GM12865 (cell line): ENCODE measurements around the gene VGLL4.

ENCODE experiments used
- DNase-seq: peaks from one replicate; pipeline ENCODE4 v3.0.0; 2010; ENCODE audit warnings: low read depth
- H3K4me3 ChIP-seq: 2 replicates; pipeline ENCODE4 v1.5.1; 2011; ENCODE audit warnings: mild to moderate bottlenecking, low read depth, low read length, control low read depth
- TF ChIP-seq, protein P1 (sequence below): IDR thresholded peaks from 2 replicates; pipeline ENCODE4 v1.5.1; 2011; ENCODE audit warnings: low read length, control low read depth, low read depth, inconsistent platforms; ENCODE audit not compliant: insufficient read depth; ENCODE audit errors: missing control alignments

Gene VGLL4

DNA sequence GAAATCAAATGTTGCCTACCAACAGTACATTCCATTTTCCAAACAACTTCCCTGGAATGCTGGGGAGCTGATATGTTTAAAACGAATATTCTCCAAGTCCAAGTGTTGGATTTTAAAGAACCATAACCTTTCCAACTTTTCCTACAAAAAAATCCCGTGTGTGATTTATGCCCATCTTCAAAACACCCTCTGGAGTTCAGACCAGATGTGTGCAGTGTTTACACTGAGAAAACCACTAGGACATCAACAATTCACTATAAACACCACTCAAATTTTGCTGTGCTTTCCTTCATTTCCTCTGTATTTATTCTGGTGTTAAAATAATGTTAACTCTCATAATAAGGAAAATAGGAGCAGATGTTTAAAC, 2.4 kb downstream of the VGLL4 start:
- TF ChIP-seq, protein P1, sequence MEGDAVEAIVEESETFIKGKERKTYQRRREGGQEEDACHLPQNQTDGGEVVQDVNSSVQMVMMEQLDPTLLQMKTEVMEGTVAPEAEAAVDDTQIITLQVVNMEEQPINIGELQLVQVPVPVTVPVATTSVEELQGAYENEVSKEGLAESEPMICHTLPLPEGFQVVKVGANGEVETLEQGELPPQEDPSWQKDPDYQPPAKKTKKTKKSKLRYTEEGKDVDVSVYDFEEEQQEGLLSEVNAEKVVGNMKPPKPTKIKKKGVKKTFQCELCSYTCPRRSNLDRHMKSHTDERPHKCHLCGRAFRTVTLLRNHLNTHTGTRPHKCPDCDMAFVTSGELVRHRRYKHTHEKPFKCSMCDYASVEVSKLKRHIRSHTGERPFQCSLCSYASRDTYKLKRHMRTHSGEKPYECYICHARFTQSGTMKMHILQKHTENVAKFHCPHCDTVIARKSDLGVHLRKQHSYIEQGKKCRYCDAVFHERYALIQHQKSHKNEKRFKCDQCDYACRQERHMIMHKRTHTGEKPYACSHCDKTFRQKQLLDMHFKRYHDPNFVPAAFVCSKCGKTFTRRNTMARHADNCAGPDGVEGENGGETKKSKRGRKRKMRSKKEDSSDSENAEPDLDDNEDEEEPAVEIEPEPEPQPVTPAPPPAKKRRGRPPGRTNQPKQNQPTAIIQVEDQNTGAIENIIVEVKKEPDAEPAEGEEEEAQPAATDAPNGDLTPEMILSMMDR: no peak
- peak overlapping the region; percentile 81 for H3K4me3 ChIP-seq
- DNase-seq: no peak

DNA sequence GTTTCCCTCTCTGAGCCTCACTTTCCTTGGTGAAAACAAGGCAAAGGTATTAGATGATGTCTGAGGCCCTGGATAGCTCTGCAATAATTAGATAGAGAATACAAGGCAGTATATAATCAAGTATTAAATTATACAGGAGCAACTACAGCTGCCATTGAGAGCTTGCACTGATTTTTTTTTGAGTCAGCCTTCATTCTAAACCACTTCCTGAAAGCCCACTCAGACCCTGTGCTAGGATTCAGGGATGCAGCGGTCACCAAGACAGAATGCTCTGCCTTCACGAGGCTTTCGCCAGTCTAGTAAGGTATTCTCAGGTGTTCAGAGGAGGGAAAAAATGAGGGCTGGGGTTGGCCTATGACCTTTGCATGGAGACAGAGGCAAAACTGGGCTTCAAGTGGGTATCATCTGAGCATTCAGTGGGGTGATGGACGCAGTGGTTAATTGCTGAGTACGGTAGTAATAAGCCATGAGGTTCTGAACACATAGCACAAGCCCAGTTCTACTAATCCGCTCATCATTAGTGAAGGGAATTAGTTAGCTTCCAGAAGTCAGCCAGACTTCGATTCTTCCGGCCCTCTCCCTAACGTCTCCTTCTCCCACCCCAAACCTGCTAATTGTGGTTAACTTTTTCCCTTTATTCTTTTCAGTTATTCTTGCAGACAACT, 3.6 kb downstream of the VGLL4 start:
- H3K4me3 ChIP-seq: peak overlapping the region; percentile 81
- no peak for DNase-seq
- TF ChIP-seq, protein P1: no peak

DNA sequence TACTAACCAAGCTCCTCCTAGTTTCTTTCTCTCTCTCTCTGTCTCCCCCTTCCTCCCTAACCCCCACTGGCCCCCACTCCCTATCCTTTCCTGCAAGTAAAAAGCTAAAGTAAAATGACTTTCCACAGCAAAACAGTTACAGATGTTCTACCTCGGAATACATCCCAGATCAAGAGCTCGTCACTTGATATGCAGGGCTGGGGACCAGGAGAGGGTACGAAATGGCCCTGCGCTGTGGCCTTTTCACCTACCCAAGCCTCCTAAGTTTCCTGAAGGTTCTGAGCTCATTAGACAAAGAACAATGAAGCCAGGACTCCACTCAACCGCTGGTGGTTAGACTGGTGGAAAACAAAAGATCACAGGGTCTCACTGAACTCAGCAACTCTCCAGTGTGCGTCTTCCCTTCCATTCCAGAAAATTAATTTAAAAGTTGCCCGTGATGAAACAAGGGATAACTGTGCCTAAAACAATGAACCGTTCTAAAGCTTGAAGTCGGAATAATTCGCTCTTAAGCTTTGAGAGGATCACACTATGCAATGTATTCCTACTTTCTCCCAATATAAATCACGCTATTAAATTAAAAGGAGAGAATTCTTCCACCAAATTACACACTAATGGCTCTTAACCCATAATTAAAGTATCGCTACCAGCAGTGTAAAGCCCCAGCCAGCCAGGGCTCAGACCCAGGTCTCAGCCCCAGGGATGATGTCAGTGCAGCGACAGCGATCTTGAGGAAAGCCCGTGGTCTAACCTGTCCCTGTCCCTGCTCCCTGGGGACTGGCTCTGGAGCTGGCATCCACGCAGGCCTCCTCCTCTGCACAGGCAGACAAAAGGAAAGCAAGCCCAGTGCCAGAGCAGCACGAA, 5.0 kb downstream of the VGLL4 start:
- no peak for DNase-seq
- TF ChIP-seq, protein P1: no peak
- H3K4me3 ChIP-seq: no peak overlapping the region

DNA sequence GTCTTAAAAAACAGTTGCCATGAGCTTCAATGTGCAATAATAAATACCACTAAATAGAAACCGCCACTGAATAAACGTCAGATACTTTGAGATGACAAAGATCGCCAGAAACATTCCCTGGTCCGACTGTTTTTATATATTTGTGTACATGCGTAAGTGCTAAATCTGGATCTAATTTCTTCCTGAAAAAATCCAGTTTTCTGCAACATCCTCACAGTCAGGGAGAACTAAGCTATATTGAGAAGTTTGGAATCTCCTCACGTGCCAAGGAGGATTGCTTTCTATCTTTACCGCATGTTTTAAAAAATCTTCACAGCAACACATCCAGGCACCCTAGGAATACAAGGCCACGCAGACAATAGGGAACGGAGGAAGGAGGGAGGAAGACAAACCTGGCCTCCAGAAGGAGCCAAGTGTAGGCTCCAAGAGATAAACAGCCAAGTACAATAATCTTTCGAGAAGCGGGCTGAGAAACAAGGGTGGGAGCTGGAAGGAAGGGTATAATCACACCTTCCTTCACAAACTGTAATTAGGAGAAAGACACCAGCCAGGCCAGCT, 5.7 kb downstream of the VGLL4 start:
- TF ChIP-seq, protein P1: no peak
- no peak overlapping the region for H3K4me3 ChIP-seq
- no peak for DNase-seq

DNA sequence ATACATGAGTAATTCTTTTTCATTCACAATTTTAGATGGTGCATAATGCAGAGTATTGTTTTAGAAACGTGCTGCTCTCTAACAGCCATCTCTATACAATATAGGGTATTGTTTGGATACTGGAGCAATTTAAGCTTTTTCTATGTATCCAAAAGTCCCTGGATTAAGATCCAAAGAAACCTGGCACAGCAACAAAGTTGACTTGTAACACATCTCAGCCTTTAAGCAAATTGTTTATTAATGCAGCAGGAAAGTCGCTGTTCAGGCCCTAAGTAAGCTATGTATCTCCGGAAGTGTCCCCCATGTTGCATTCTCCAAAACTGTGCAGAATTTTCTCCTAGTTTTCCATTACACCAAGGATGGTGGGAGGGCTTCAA, 7.3 kb downstream of the VGLL4 start:
- H3K4me3 ChIP-seq: no peak overlapping the region
- TF ChIP-seq, protein P1: no peak
- no peak for DNase-seq

DNA sequence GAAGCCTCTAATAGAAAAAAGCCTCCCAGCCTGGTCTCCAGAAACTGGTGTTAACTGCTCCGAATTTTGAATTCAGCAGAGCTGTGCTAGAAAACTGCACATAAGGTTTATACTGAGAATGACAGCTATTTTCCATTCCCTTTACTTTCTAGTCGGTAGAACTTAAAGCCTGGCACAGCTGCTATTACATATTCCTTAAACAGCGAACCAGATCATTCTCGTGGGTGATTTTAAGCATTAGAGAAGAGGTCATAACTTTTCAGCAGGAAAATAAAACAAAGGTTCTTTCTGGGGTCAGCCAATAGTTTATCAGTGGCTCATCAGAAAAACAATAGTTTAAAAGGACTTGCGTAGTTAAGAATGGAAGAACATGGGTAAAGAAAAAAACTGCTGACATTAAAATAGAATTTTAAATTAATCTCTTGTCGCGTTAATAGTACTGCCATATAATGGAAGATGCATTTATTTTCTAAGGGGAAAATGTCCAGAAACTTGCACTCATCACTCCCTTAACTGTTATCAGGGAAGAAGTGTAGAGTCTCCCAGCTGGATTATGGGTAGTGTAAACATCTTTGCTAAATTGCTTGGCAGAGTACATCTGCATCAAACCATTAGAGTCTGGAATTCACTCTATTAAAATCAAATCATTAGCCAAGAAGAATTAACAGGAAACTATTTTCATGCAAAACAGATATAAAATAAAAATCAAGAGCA, 7.9 kb downstream of the VGLL4 start:
- TF ChIP-seq, protein P1: no peak
- H3K4me3 ChIP-seq: no peak overlapping the region
- no peak for DNase-seq
